GM12872 (cell line): Measurements from ENCODE around the gene HHIPL2.

Experiments used
- CTCF ChIP-seq: IDR thresholded peaks from 3 replicates; pipeline ENCODE4 v1.5.1; 2011; ENCODE audit warnings: low read depth, mild to moderate bottlenecking, low read length, moderate library complexity; ENCODE audit not compliant: insufficient read depth

HHIPL2 gene

GRCh38 chr1:222547944-222548671 is at the start of gene HHIPL2:
HHIPL2 (minus strand) TSS chr1:222548104; CDS start chr1:222548044, 60 bp downstream.
- TF ChIP-seq CTCF = no peak

- no peak for TF ChIP-seq CTCF
Measured at GRCh38 chr1:222596696-222597095, 48.8 kb upstream of the HHIPL2 start.

GRCh38 chr1:222594789-222595188 is 46.9 kb upstream of the HHIPL2 start:
- TF ChIP-seq CTCF = no peak

GRCh38 chr1:222592171-222592570 is 44.3 kb upstream of the HHIPL2 start:
- TF ChIP-seq CTCF = no peak

- no peak for TF ChIP-seq CTCF
Measured at GRCh38 chr1:222589462-222590302, 41.8 kb upstream of the HHIPL2 start, which contains the start of gene TAF1A. TAF1A (minus strand) TSS chr1:222589933.

- no peak for TF ChIP-seq CTCF
Measured at GRCh38 chr1:222588135-222588534, 40.2 kb upstream of the HHIPL2 start.

- TF ChIP-seq CTCF = no peak
Measured at GRCh38 chr1:222586842-222587241, 38.9 kb upstream of the HHIPL2 start.
